VCaP (cell line): ENCODE data around the gene OTOR.

ENCODE experiments used
- H3K27ac ChIP-seq: fragments of 450-650 bp; 2 replicates; pipeline ENCODE4 v1.5.1; 2017
- TF ChIP-seq, protein P1 (sequence below): fragments of 450-650 bp; conservative IDR thresholded peaks from 2 replicates; pipeline ENCODE4 v1.5.1; 2017; ENCODE audit warnings: mild to moderate bottlenecking, moderate library complexity

The OTOR gene

DNA sequence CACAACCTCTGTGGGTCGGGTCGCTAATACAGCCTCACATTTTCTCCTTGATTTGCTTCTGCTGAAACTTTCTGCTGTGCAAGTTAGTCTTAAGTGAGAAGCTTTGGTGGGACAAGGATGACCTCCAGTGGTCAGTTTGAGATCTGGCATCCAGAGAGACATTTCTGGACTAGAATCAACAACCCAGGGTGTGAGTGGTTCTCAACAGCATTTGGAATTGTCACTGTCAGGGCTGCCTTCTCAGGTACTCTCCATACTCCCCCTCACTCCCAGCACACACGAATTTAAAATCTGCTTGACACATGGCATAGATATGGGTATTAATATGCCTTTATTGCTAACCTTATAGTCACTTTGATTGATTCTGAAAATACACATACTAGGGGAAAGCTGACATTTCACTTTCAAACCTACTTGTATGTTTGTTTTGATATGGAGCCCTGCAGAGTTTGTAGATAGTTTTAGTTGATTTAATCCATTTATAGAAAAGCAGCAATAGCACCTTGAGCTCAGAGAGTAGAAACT lies 13.2 kb downstream of the OTOR start:
- H3K27ac ChIP-seq = peak overlapping the region; percentile 92
- TF ChIP-seq, protein P1, sequence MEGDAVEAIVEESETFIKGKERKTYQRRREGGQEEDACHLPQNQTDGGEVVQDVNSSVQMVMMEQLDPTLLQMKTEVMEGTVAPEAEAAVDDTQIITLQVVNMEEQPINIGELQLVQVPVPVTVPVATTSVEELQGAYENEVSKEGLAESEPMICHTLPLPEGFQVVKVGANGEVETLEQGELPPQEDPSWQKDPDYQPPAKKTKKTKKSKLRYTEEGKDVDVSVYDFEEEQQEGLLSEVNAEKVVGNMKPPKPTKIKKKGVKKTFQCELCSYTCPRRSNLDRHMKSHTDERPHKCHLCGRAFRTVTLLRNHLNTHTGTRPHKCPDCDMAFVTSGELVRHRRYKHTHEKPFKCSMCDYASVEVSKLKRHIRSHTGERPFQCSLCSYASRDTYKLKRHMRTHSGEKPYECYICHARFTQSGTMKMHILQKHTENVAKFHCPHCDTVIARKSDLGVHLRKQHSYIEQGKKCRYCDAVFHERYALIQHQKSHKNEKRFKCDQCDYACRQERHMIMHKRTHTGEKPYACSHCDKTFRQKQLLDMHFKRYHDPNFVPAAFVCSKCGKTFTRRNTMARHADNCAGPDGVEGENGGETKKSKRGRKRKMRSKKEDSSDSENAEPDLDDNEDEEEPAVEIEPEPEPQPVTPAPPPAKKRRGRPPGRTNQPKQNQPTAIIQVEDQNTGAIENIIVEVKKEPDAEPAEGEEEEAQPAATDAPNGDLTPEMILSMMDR = peak; percentile 89

DNA sequence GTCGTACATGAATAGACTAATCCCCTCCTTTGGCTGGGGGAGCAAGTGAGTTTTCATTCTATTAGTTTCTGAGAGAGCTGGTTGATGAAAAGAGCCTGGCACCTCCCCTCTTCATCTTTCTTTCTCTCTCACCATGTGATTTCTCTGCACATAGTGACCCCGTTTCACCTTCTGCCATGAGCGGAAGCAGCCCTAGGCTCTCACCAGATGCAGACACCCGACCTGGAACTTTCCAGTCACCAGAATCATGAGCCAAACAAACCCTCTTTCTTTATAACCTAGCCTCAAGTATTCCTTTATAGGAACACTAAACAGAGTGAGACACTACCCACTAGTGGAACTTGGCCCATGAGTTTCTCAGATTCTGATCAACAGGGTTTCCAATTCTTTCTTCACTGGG lies 16.4 kb downstream of the OTOR start:
- TF ChIP-seq, protein P1 = no peak
- no peak overlapping the region for H3K27ac ChIP-seq

DNA sequence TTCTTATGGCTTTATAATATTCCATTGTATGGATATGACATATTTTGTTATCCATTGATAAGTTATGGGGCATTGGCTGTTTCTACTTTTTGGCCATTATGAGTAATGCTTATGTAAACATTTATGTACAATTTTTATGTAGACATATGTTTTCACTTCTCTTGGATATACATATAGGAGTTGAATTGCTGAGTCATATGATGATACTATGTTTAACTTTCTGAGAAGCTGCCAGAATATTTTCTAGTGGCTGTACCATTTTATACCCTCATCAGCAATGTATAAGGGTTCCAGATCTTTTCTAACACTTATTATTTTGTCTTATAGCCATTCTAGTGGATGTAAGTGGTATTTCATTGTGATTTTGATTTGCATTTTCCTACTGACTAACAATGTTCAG lies 23.1 kb downstream of the OTOR start:
- no peak overlapping the region for H3K27ac ChIP-seq
- TF ChIP-seq, protein P1 = no peak

DNA sequence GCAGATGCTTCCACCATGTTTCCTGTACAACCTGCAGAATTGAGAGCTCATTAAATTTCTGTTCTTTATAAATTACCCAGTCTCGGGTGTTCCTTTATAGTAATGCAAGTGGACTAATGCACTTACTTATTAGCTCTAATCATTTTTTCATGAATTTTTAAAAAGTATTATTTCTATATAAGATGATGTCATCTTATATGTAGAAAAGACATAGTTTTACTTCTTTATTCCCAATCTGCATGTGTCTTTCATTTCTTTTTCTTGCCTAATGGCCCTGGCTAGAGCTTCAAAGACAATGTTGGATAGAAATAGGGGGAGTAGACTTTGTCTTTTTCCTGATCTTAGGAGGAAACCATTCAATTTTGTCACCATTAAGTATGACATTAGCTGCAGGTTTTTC lies 27.8 kb downstream of the OTOR start:
- TF ChIP-seq, protein P1 = no peak
- H3K27ac ChIP-seq = no peak overlapping the region

DNA sequence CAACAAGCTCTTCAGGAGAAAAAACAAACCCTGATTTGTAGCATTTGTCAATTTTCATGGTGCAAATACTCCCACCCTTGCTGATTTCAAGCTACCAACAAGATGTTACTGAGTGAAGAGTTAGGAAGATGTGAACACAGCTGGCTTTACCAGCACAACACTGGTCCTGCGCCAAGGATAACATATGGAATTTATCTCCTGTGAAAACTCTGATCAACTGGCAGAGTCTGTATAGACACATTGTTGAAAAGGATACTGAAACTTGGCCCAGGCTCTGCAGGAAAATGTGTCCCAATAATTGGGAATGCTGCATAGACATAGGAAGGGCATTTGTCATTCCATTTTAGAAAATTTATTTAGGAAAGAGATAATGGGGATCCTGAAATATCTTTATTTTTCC lies 29.0 kb downstream of the OTOR start:
- H3K27ac ChIP-seq = no peak overlapping the region
- TF ChIP-seq, protein P1 = no peak

DNA sequence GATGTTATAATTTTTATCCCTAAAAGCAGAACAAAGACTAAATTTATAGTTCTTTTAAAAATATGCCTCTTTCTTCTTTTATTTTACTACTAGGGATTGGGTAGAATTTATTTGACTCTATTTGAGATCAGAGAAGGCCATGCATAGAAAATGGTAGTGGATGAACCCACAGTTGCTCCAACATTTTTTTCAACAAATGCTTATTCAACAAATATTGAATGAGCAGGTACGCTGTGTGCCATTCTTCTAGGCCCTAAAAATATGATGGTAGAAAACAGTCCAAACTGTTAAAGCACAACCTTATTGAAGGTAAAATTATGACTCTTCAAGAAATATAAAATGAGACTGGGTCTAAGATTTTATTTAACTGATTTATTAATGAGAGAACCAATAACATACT lies 30.0 kb downstream of the OTOR start:
- no peak overlapping the region for H3K27ac ChIP-seq
- TF ChIP-seq, protein P1 = no peak

DNA sequence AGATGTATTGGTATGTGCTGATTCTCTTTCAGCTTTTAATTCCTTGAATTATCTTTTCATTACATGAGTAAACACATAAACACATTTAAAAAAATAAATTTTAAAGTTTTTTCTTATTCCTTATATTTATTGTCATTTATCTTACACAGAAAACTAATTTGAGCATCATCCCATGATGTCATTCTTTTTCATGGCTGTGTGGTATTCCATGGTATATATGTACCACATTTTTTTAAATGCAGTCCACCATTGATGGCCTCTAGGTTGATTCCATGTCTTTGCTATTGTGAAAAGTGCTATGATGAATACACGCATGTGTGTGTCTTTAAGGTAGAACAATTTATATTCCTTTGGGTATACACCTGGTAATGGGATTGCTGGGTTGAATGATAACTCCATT lies 33.3 kb downstream of the OTOR start:
- TF ChIP-seq, protein P1 = no peak
- no peak overlapping the region for H3K27ac ChIP-seq
